Fibroblast of skin of right quadriceps (primary cell): ENCODE results near the gene OR51F1.
"Not testable (repeated sequence)": the region's sequence is repeated elsewhere in the genome, so short reads cannot be mapped to it uniquely, and the experiment has no call there.

ENCODE experiments used
- DNase-seq: peaks from one replicate; pipeline ENCODE4 v3.0.0-alpha.2; 2013

OR51F1 gene, protein sequence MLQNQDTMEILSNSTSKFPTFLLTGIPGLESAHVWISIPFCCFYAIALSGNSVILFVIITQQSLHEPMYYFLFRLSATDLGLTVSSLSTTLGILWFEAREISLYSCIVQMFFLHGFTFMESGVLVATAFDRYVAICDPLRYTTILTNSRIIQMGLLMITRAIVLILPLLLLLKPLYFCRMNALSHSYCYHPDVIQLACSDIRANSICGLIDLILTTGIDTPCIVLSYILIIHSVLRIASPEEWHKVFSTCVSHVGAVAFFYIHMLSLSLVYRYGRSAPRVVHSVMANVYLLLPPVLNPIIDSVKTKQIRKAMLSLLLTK

DNA sequence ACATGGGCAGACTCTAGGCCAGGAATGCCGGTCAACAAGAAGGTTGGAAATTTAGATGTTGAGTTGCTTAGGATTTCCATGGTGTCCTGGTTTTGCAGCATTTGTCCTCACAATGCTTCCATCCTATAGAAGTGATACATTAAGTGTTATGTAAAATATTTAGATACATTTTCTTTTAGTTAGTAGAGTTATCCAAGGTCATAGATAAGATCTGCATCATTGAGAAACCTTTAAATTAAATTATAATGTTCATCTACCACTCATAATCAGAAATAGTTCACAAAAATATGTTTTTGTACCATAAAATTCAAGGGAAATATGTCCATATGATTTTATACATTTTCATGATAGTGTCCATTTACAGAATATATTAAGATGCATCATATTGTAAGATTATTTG is at the start of gene OR51F1:
TSS of gene OR51F1 (minus strand) at position 101 of the 400 bp plus-strand sequence. CDS start at position 101, 0 bp downstream.
- DNase-seq, result no peak

- no peak for DNase-seq
These were observed 39.5 kb upstream of the OR51F1 start for GRCh38 chr11:4809246-4809645.

DNA sequence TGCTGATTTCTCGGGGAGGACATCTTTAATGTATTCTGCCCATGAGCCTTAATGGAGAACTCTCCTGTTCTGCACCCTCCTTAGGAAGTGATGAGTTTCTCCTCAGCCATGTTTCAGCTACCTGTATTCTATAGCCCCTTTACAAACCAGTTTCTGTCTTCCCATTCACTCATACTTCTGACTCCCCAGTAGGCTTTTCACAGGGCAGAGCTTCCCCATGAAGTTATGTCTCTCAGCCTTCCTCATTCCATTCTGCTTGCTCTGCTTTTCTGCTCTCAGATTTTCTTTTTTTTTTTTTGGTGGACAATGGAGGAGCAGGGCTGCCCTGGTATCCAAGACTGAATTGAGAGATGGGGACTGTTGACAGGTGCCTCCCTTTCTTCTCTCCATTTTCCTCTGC is 38.7 kb upstream of the OR51F1 start:
- no peak for DNase-seq

GRCh38 chr11:4804280-4804679 is 34.5 kb upstream of the OR51F1 start, which contains the start of gene OR52R1:
Gene OR52R1, minus strand, starts transcription at chr11:4804380. Its CDS starts 0 bp downstream, at chr11:4804380.
- DNase-seq, result no peak

DNA sequence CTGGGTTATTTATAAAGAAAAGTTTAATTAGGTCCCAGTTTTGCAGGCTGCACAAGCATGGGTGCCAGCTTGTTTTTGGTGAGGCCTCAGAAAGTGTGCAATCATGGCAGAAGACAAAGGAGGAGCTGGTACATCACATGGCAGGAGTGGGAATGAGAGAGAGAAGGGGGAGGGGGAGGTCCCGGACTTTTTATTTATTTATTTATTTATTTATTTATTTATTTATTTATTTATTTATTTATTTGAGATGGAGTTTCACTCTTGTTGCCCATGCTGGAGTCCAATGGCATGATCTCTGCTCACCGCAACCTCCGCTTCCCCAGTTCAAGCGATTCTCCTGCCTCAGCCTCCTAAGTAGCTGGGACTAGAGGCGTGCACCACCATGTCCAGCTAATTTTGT is 31.6 kb upstream of the OR51F1 start:
- not testable (repeated sequence) for DNase-seq

DNA sequence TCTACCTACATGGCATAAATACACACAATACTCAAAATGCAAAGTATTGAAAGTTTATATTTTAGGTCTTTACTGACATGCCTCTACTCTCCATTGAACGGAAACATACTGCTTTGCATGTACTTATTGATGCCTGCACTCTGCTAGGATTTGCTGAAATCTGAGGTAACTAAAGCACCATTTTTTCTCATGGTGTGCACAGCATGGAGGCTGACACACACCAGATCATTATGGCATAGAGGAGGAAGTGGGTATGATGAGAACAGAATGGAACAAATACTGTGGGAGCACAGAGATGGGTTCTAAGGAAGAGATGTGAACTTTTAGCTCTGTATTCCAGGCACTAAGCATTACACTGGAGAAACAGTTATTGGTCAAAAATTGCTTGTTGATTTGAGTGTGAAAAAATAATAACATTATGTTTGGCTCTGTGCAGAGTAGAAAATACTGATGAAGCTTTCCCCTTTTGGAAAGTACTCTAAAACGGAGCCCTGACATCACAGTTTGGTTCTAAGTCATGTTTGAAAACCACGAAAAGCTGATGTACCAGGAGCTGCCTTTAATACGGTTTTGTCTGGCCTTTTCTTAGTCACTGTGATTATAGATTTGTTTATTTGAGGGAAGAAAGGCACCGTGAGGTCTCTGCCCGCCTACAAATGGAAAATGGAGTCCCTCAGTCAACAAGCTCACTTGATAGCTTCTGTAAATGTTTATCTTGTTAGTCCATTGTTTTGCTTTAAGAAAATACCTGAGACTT is 28.9 kb upstream of the OR51F1 start:
- no peak for DNase-seq

- DNase-seq, result no peak
These were observed 27.5 kb upstream of the OR51F1 start for GRCh38 chr11:4797206-4797605.

DNA sequence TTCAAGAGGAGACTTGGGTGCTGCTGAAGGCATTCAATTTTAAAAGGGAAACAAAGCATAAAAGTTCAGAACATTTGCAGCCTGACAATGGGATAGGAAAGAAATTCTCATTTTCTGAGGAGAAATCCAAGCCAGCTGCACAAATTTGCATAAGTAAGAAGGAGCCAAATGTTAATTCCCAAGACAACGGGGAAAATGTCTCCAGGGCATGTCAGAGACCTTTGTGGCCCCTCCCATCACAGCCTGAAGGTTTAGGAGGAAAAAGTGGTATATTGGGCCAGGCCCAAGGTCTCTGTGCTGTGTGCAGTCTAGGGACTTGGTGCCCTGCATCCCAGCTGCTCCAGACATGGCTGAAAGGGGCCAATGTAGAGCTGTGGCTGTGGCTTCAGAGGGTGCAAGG is 12.7 kb upstream of the OR51F1 start:
- no peak for DNase-seq

DNA sequence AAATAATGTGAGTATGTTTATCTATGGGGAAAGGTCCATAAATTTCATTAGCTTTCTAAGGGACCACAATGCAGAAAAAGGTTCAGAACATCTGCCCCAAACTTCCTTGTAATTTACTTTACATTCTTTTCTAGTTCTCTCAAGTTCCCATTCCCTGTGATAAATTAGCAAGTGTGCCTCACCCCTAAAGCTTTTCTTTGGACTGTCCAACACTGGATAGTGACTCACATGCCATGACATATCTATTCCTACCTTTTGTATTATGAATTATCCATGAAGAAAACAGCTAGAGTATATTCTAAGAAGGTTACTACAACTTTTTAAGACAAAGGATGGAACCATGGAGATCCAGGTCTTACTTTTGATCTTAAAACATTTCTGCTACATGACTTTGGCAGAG is 1.6 kb downstream of the OR51F1 start:
- DNase-seq, result no peak

DNA sequence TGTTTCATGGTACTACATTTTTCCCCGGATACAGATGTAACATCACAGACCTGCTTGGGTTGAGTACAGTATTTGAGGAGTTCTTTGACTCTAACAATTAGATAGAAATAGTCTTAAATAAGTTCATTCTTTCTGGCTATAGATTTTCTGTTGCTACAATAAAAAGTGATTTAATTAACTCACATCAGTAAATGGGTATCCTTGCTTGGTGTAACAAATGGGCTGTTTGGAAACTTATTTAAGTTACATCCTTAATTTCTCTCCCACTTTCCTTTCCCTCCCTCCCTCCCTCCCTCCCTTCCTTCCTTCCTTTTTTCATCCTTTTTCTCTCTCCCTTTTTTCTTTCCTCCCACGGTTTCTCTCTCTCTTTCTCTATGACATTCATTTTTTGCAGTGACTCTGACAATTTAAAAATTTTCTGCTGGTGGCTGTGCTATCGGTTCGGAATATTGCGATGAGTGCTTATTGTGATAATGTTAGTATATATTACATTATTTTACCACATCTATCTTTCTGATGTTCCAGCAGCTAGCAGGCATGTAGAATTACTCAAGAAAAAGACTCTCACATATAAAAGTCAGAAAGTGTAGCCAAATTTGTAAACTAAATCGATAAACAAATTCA is 3.2 kb downstream of the OR51F1 start:
- DNase-seq, result no peak

DNA sequence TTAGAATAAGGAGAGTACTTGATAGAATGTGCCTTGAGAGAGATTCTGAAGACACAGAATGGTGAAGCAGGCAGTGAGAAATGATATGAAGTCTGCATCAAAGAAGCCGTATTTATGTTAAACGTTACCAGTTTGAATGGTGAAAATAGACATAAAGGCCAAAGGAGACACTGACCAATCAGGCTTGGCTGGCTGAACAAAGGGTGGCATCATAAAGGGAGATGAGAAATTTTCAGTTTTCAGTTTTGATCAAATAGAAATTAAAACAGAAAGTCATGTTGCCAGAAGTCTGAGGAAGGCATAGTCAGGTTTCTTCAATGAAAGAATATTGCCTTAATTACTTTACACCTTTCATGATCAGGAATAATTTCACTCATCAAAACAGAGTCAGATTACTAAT is 6.6 kb downstream of the OR51F1 start:
- no peak for DNase-seq

- no peak for DNase-seq
These were observed 18.5 kb downstream of the OR51F1 start for GRCh38 chr11:4751201-4751600.

DNA sequence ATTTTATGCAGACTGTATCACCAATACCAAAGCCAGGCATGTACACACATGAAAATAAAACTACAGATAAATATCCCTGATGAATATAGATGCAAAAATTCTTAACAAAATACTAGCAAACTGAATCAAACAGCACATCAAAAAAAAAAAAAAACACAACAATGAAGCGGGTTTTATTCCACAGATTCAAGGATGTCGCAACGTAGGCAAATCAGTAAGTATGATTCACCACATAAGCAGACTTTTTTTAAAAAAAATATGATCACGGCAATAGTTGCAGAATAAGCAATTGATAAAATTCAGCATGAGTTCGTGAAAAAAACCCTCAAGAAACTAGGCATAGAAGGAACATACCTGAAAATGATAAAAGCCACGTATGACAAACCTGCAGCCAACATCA is 21.3 kb downstream of the OR51F1 start:
- DNase-seq, result no peak

DNA sequence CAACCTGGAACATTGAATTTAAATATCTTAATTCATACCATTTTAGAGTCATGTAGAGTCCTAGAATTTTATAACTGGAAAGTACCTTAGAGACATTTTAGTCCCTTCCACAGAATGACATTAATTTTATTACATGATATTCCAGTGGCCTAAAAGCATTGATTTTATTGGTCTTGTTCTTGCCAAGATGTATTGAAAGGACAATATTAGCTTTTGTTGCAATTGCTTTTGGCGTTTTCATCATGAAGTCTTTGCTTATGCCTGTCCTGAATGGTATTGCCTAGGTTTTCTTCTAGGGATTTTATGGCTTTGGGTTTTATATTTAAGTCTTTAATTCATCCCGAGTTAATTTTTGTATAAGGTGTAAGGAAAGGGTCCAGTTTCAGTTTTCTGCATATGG is 29.0 kb downstream of the OR51F1 start:
- DNase-seq, result no peak

DNA sequence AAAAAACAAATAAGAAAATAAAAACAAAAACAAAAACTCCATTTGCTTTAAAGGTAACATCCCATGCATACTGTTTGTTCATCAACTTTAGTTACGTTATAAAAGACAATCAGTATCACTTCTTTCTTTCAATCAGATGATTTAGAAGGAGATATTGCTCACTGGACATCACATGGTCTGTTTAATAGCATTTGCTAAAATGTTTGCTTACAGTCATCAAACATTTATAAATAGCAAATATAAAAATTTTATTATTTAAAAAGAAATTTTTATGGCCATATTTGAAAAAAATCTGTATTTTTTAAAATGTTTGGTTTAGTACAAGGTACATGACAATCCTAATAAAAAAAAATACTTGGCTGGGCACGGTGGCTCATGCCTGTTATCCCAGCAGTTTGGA is 42.6 kb downstream of the OR51F1 start:
- DNase-seq, result no peak

DNA sequence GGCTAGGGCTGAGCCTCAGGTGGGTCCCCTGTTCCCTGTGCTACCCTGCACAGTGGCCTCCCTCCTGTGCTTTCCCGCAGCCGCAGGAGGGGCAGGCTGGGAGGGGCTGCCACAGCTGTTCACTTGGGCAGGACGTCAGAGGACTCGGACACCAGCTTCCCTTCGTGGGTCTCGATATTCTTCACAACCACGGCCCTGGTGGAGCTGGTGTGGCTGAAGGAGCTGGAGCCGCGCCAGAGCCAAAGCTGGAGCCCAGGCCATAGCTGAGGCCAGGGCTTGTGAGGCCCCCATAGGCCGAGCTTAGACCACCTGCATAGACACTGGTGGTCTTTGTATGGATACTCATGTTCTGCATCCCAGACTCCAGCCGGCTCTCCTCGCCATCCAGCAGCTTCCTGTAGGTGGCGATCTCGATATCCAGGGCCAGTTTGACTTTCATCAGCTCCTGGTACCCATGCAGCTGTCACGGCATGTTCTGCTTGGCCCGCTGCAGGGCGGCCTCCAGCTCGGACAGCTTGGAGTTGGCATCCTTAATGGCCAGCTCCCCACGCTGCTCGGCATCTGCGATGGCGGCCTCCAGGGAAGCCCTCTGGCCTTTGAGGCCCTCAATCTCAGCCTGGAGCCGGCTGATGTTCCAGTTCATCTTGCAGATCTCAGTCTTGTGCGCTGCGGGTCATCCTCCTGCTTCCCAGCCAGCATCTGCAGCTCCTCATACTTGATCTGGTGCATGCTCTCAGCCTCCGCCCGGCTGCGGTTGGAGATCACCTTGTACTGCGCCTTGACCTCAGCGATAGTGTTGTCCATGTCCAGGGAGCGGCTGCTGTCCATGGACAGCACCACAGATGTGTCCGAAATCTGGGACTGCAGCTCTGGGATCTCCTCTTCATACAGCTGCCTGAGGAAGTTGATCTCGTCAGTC is 46.9 kb downstream of the OR51F1 start:
- not testable (repeated sequence) for DNase-seq
